K562 (cell line): ENCODE results near the gene MIF. TPM values are rescaled to one million over a fixed set of nuclear protein-coding genes. Genes with fewer than 3 reads are reported as not detected.

Experiments used
- ATAC-seq: fragments of 200-7000 bp; cut with Tn5 transposase; 3 replicates; pipeline ENCODE4 v1.9.1; 2020; ENCODE audit warnings: moderate library complexity
- BruUV-seq: library from RNA; stranded (reverse); fragments of 400-500 nt; replicated peaks from 2 replicates; lab custom pipeline; 2021; lab: Mats Ljungman, UMichigan
- CTCF ChIA-PET: fragments of 300-600 bp; formaldehyde crosslinking; extraction: SDS; loops from one replicate; lab custom pipeline; 2021; ENCODE audit warnings: low intra/inter-chr PET ratio; lab: Yijun Ruan, JAX
- POLR2A ChIA-PET: fragments of 300-600, 350-650 bp; sonication (Branson Sonifier 250); formaldehyde crosslinking; extraction: SDS; loops from one replicate; lab custom pipeline; 2021; ENCODE audit warnings: antibody characterized with exemption, inconsistent platforms; lab: Yijun Ruan, JAX
- DNase-seq, 4 experiments: peaks; one replicate each; pipeline versions ENCODE4 v3.0.0 to v3.0.0-alpha.2; 2011 to 2018; ENCODE audit warnings: low spot score in 3 of 4, mixed read lengths in 3 of 4; ENCODE audit errors: extremely low read depth in 1 of 4
- FAIRE-seq: peaks from 2 replicates; lab custom pipeline; 2011; peaks lifted over from hg19 to GRCh38; lab: Jason Lieb, UNC
- H2AFZ ChIP-seq: 2 replicates; pipeline ENCODE4 v1.6.0; 2011; ENCODE audit warnings: low read depth, low read length, control low read depth, inconsistent platforms
- H3K27ac ChIP-seq: fragments of 200-600 bp; 3 replicates; pipeline ENCODE4 v1.8.0; 2011; ENCODE audit warnings: low read depth, mild to moderate bottlenecking, control low read depth, inconsistent platforms, low read length, moderate library complexity, mixed read lengths; ENCODE audit errors: extremely low read depth
- H3K27me3 ChIP-seq, 2 experiments: fragments of 300-600 bp in 1 of 2; 2 replicates in 1 of 2; 3 replicates in 1 of 2; pipeline versions ENCODE4 v1.6.0 to v1.8.0; 2011; ENCODE audit warnings: inconsistent platforms in 2 of 2, low read length in 2 of 2, mild to moderate bottlenecking in 1 of 2, mixed read lengths in 1 of 2, moderate library complexity in 1 of 2; ENCODE audit not compliant: control insufficient read depth in 2 of 2, insufficient read depth in 2 of 2
- H3K36me3 ChIP-seq: fragments of 300-600 bp; 3 replicates; pipeline ENCODE4 v1.8.0; 2011; ENCODE audit warnings: mild to moderate bottlenecking, low read length, inconsistent platforms; ENCODE audit not compliant: control insufficient read depth, insufficient read depth
- H3K4me1 ChIP-seq, 2 experiments: fragments of 200-600 bp in 1 of 2; replicated peaks in 1 of 2; 2 replicates in 1 of 2; 3 replicates in 1 of 2; pipeline versions ENCODE4 v1.5.1 to v1.8.0; 2011; ENCODE audit warnings: inconsistent platforms in 2 of 2, low read length in 2 of 2, mild to moderate bottlenecking in 1 of 2, mixed read lengths in 1 of 2, moderate library complexity in 1 of 2; ENCODE audit not compliant: control insufficient read depth in 2 of 2, insufficient read depth in 2 of 2
- H3K4me2 ChIP-seq: 2 replicates; pipeline ENCODE4 v1.6.1; 2011; ENCODE audit warnings: low read length, control low read depth, inconsistent platforms, mixed read lengths; ENCODE audit not compliant: insufficient read depth
- H3K4me3 ChIP-seq: fragments of 200-600 bp; sonication (generic), shearing (Covaris generic); 2 replicates; pipeline ENCODE4 v1.5.1; 2016; ENCODE audit warnings: control low read depth, inconsistent platforms
- H3K79me2 ChIP-seq: fragments of 200-600 bp; 3 replicates; pipeline ENCODE4 v1.8.0; 2011; ENCODE audit warnings: low read length, inconsistent platforms; ENCODE audit not compliant: control insufficient read depth, insufficient read depth
- H3K9ac ChIP-seq, 2 experiments: 2 replicates each; pipeline versions ENCODE4 v1.6.0 to v1.6.1; 2011; ENCODE audit warnings: low read depth in 2 of 2, low read length in 2 of 2, control low read depth in 1 of 2, inconsistent platforms in 1 of 2, mild to moderate bottlenecking in 1 of 2, mixed read lengths in 1 of 2; ENCODE audit not compliant: insufficient read depth in 1 of 2
- H3K9me1 ChIP-seq: one replicate; pipeline ENCODE4 v1.6.0; 2011; ENCODE audit warnings: inconsistent platforms, mild to moderate bottlenecking, low read length, moderate library complexity; ENCODE audit not compliant: control insufficient read depth, insufficient read depth
- H3K9me3 ChIP-seq: replicated peaks from 2 replicates; pipeline ENCODE4 v1.5.1; 2011; ENCODE audit warnings: low read depth, low read length, inconsistent platforms; ENCODE audit not compliant: control insufficient read depth, insufficient read depth
- H4K20me1 ChIP-seq: replicated peaks from 2 replicates; pipeline ENCODE4 v1.6.1; 2011; ENCODE audit warnings: low read length, inconsistent platforms, mixed read lengths; ENCODE audit not compliant: control insufficient read depth, insufficient read depth
- AFF4 ChIP-seq: sonication (generic); formaldehyde crosslinking; IDR thresholded peaks from 2 replicates; pipeline ENCODE4 v1.8.0; 2023; ENCODE audit warnings: mild to moderate bottlenecking, missing genetic modification reagents
- E2F3 ChIP-seq: fragments of 250-450 bp; sonication (Bioruptor Pico); IDR thresholded peaks from 2 replicates; pipeline ENCODE4 v1.4.0; 2020; ENCODE audit warnings: mild to moderate bottlenecking
- ERF ChIP-seq: fragments of 450-650 bp; formaldehyde crosslinking; IDR thresholded peaks from 2 replicates; pipeline ENCODE4 v1.4.0; 2020; ENCODE audit warnings: mild to moderate bottlenecking, mixed read lengths
- RFX5 ChIP-seq: IDR thresholded peaks from 2 replicates; pipeline ENCODE4 v1.6.1; 2011; ENCODE audit warnings: low read depth, mild to moderate bottlenecking, improper control_type of control experiment, low read length
- SMARCB1 ChIP-seq: IDR thresholded peaks from 2 replicates; pipeline ENCODE4 v1.6.1; 2011; ENCODE audit warnings: improper control_type of control experiment, low read depth; ENCODE audit not compliant: insufficient read length
- TBL1XR1 ChIP-seq, 2 experiments: IDR thresholded peaks; 2 replicates each; pipeline ENCODE4 v1.6.1; 2012; ENCODE audit warnings: improper control_type of control experiment in 2 of 2, low read length in 2 of 2, mild to moderate bottlenecking in 1 of 2
- ZHX1 ChIP-seq: fragments of 150-350 bp; conservative IDR thresholded peaks from 2 replicates; pipeline ENCODE4 v1.6.1; 2014; ENCODE audit warnings: low read length
- ZNF398 ChIP-seq: fragments of 250-450 bp; sonication (Bioruptor Pico); IDR thresholded peaks from 2 replicates; pipeline ENCODE4 v1.8.0; 2021; ENCODE audit warnings: moderate library complexity, mild to moderate bottlenecking, inconsistent platforms
- WGBS: fragments of 100-300 bp; shearing (Covaris generic); methylation state at CpG from one replicate; pipeline ENCODE4 v1.1.6; 2016; ENCODE audit warnings: low coverage, mixed read lengths; ENCODE audit not compliant: insufficient coverage; ENCODE audit errors: missing lambda C conversion rate; 5-methylcytosine and 5-hydroxymethylcytosine counted together
- in situ Hi-C: fragments of 300-500 bp; cut with MboI; formaldehyde crosslinking; loops from 4 replicates; pipeline ENCODE4 v1.15.0; 2018; ENCODE audit warnings: inconsistent platforms, mixed read lengths
- intact Hi-C: fragments of 100-400 bp; cut with micrococcal nuclease; formaldehyde crosslinking; loops from 2 replicates; pipeline ENCODE4 v1.14.2; 2022
- polyA plus RNA-seq, 8 experiments: library from polyadenylated mRNA; depleted of rRNA in 4 of 8; stranded (reverse) in 5 of 8; unstranded in 3 of 8; fragments of >200 nt; fragmentation: Nextera tagmentation in 2 of 8; fragmentation: Illumina TruSeq in 1 of 8; extraction: Ambion mirVana in 2 of 8; extraction: Trizol in 1 of 8; gene quantifications; 2 replicates each; pipeline versions ENCODE4 v1.2.1 to v1.2.3, GENCODE V29; 2011 to 2014; ENCODE audit warnings: inconsistent platforms in 1 of 8, missing spikeins in 1 of 8
- total RNA-seq, 7 experiments: library from RNA; depleted of rRNA in 6 of 7; stranded (reverse); fragments of >200 nt in 6 of 7; fragmentation: Illumina TruSeq in 2 of 7; extraction: Trizol in 2 of 7; gene quantifications; 2 replicates each; pipeline versions ENCODE4 v1.2.1 to v1.2.3, GENCODE V29; 2011 to 2021; ENCODE audit warnings: low replicate concordance in 1 of 7
- TF ChIP-seq, protein P1 (sequence below): conservative IDR thresholded peaks from 2 replicates; pipeline ENCODE4 v1.6.1; 2011; ENCODE audit warnings: low read depth, mild to moderate bottlenecking, low read length; ENCODE audit not compliant: control insufficient read depth
- TF ChIP-seq, protein P2 (sequence below): sonication (generic); formaldehyde crosslinking; IDR thresholded peaks from 2 replicates; pipeline ENCODE4 v1.8.1; 2022; ENCODE audit warnings: missing genetic modification reagents

MIF gene
- total and polyA plus RNA-seq, 9 of the 15 experiments (the other 6 are each of a cell fraction or from before 2014, with no cell fraction given), result 7.4 to 666 (median 193) TPM

- no peak overlapping the region for H3K9ac ChIP-seq
- 58% methylated on average over 3 of the region's 4 CpGs for WGBS
- H3K4me3 ChIP-seq, result no peak overlapping the region
- H4K20me1 ChIP-seq, result peaks cover 10% of the 10 kb centered on the region; the same call in 1 of the 2 replicates
- peak overlapping the region; percentile 95 for H3K4me2 ChIP-seq
- FAIRE-seq (no peak), DNase-seq (no peak), ATAC-seq (no peak)
- no peaks in the 10 kb centered on the region for H3K27me3 ChIP-seq
- no peak overlapping the region for H2AFZ ChIP-seq
- ChIA-PET POLR2A (no interaction called here), CTCF (no interaction called here)
- no TSS peak for BruUV-seq
- intact Hi-C loops, result no loop called here
- H3K4me1 ChIP-seq, result peaks cover 26 to 52% of the 10 kb centered on the region in 2 experiments
- in situ Hi-C loops, result no loop called here
- H3K36me3 ChIP-seq, result peaks cover 27% of the 10 kb centered on the region
- peaks cover 39% of the 10 kb centered on the region for H3K79me2 ChIP-seq
- peaks cover 3% of the 10 kb centered on the region for H3K9me1 ChIP-seq
- no peak overlapping the region; the same call in 2 of the 3 replicates for H3K27ac ChIP-seq
- H3K9me3 ChIP-seq, result peaks cover 4% of the 10 kb centered on the region; the same call in 1 of the 2 replicates
- no peak for TF ChIP-seq RFX5
- TF ChIP-seq, protein P1, sequence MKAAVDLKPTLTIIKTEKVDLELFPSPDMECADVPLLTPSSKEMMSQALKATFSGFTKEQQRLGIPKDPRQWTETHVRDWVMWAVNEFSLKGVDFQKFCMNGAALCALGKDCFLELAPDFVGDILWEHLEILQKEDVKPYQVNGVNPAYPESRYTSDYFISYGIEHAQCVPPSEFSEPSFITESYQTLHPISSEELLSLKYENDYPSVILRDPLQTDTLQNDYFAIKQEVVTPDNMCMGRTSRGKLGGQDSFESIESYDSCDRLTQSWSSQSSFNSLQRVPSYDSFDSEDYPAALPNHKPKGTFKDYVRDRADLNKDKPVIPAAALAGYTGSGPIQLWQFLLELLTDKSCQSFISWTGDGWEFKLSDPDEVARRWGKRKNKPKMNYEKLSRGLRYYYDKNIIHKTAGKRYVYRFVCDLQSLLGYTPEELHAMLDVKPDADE, result no peak
- no peak for TF ChIP-seq ZHX1
- TF ChIP-seq ZNF398 (CRISPR knock-in tag), result no peak
- TF ChIP-seq AFF4 (CRISPR knock-in tag), result no peak
- no peak for TF ChIP-seq E2F3 (CRISPR knock-in tag)
- TF ChIP-seq ERF (CRISPR knock-in tag), result no peak
- TF ChIP-seq, protein P2, sequence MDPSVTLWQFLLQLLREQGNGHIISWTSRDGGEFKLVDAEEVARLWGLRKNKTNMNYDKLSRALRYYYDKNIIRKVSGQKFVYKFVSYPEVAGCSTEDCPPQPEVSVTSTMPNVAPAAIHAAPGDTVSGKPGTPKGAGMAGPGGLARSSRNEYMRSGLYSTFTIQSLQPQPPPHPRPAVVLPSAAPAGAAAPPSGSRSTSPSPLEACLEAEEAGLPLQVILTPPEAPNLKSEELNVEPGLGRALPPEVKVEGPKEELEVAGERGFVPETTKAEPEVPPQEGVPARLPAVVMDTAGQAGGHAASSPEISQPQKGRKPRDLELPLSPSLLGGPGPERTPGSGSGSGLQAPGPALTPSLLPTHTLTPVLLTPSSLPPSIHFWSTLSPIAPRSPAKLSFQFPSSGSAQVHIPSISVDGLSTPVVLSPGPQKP, result no peak
- no peak for TF ChIP-seq TBL1XR1 (IDR thresholded peaks at IDR 0.05; ENCODE audit: low read length in 2 of 2)
- no peak for TF ChIP-seq SMARCB1
Measured at GRCh38 chr22:23892706-23893105, 1.5 kb upstream of the MIF start.
